Activated T-cell treated with anti-CD3 and anti-CD28 coated beads, Interleukin-2, amount 50 U/mL, for 1 hour (primary cell): Measurements from ENCODE around the gene PLA2G4A.

Source experiments
- DNase-seq: peaks from one replicate; pipeline ENCODE4 v3.0.0-alpha.2; 2020

PLA2G4A gene

GRCh38 chr1:186923486-186923885, 94.7 kb downstream of the PLA2G4A start:
- DNase-seq = no peak

GRCh38 chr1:186925881-186926669, 97.3 kb downstream of the PLA2G4A start:
- DNase-seq = no peak

GRCh38 chr1:186927884-186928283, 99.1 kb downstream of the PLA2G4A start:
- DNase-seq = no peak

- DNase-seq = no peak
These were observed 101.5 kb downstream of the PLA2G4A start for GRCh38 chr1:186930238-186930637.

- no peak for DNase-seq
These were observed 108.4 kb downstream of the PLA2G4A start for GRCh38 chr1:186937016-186937670.

- no peak for DNase-seq
These were observed 115.3 kb downstream of the PLA2G4A start for GRCh38 chr1:186943891-186944686.

GRCh38 chr1:186945146-186945545, 116.4 kb downstream of the PLA2G4A start:
- DNase-seq = no peak

- DNase-seq = no peak
These were observed 119.8 kb downstream of the PLA2G4A start for GRCh38 chr1:186948535-186948934.

- no peak for DNase-seq
These were observed 120.4 kb downstream of the PLA2G4A start for GRCh38 chr1:186949173-186949572.

GRCh38 chr1:186950547-186950946, 121.8 kb downstream of the PLA2G4A start:
- no peak for DNase-seq

GRCh38 chr1:186953876-186954275, 125.1 kb downstream of the PLA2G4A start:
- no peak for DNase-seq

GRCh38 chr1:186957314-186957713, 128.6 kb downstream of the PLA2G4A start:
- no peak for DNase-seq

GRCh38 chr1:186958520-186958919, 129.8 kb downstream of the PLA2G4A start:
- no peak for DNase-seq

GRCh38 chr1:186960861-186961260, 132.1 kb downstream of the PLA2G4A start:
- DNase-seq = no peak

- DNase-seq = no peak
These were observed 137.1 kb downstream of the PLA2G4A start for GRCh38 chr1:186965847-186966246.

- no peak for DNase-seq
These were observed 137.7 kb downstream of the PLA2G4A start for GRCh38 chr1:186966456-186966855.

GRCh38 chr1:186967656-186968394, 139.1 kb downstream of the PLA2G4A start:
- DNase-seq = no peak

- DNase-seq = no peak
These were observed 146.0 kb downstream of the PLA2G4A start for GRCh38 chr1:186974774-186975181.

GRCh38 chr1:186975220-186975619, 146.5 kb downstream of the PLA2G4A start:
- DNase-seq = no peak

- no peak for DNase-seq
These were observed 148.0 kb downstream of the PLA2G4A start for GRCh38 chr1:186976700-186977099.

- DNase-seq = no peak
These were observed 148.7 kb downstream of the PLA2G4A start for GRCh38 chr1:186977266-186977957.
